ENCODE measurements around the gene HIPK2.

GRCh38 chr7:139676390-139676789, 101.4 kb downstream of the HIPK2 start:
- no peak for TF ChIP-seq CTCF (conservative IDR thresholded peaks at IDR 0.05; ENCODE audit: low read depth, low read length)
- TF ChIP-seq RAD21 (IDR thresholded peaks at IDR 0.05; ENCODE audit: low read length) = no peak
- TF ChIP-seq POLR2A (IDR thresholded peaks at IDR 0.05; ENCODE audit: low read depth, low read length) = no peak
- no peak for TF ChIP-seq MAFK (IDR thresholded peaks at IDR 0.05; ENCODE audit: low read depth, low read length)
- no peak for TF ChIP-seq ELK1 (IDR thresholded peaks at IDR 0.05; ENCODE audit: borderline replicate concordance, low read depth, low read length)
- TF ChIP-seq MAZ (IDR thresholded peaks at IDR 0.05; ENCODE audit: borderline replicate concordance, low read depth, low read length) = no peak
- no peak for TF ChIP-seq BHLHE40 (IDR thresholded peaks at IDR 0.05; ENCODE audit: low read depth, low read length)

Measured in IMR-90 (cell line).